Fibroblast of lung (primary cell): Measurements from ENCODE around the gene HHAT. TPM values are rescaled to one million over a fixed set of nuclear protein-coding genes. Genes with fewer than 3 reads are reported as not detected.

Source experiments
- DNase-seq, 2 donors: peaks; one replicate each; pipeline versions ENCODE4 v3.0.0 to v3.0.0-alpha.2; 2010; ENCODE audit warnings: low read depth in 2 of 2
- H2AFZ ChIP-seq: 2 replicates; pipeline ENCODE4 v1.5.1; 2012; ENCODE audit warnings: low read length, control low read depth, inconsistent platforms
- H3K27ac ChIP-seq: 2 replicates; pipeline ENCODE4 v1.5.1; 2011; ENCODE audit warnings: low read length, control low read depth; ENCODE audit not compliant: insufficient read depth
- H3K27me3 ChIP-seq: 2 replicates; pipeline ENCODE4 v1.5.1; 2011; ENCODE audit warnings: mild to moderate bottlenecking, low read length; ENCODE audit not compliant: control insufficient read depth, insufficient read depth
- H3K36me3 ChIP-seq: 2 replicates; pipeline ENCODE4 v1.5.1; 2011; ENCODE audit warnings: low read length; ENCODE audit not compliant: control insufficient read depth, insufficient read depth
- H3K4me1 ChIP-seq: 2 replicates; pipeline ENCODE4 v1.5.1; 2011; ENCODE audit warnings: low read length; ENCODE audit not compliant: control insufficient read depth, insufficient read depth; ENCODE audit errors: extremely low read depth
- H3K4me2 ChIP-seq: 2 replicates; pipeline ENCODE4 v1.5.1; 2011; ENCODE audit warnings: low read length, control low read depth; ENCODE audit not compliant: insufficient read depth; ENCODE audit errors: extremely low read depth
- H3K4me3 ChIP-seq, 4 experiments: fragments of 200-600 bp in 1 of 4; sonication (generic) in 1 of 4; replicated peaks in 1 of 4; 2 replicates each; pipeline ENCODE4 v1.5.1; 2011 to 2016; ENCODE audit warnings: low read length in 4 of 4, low read depth in 3 of 4, mild to moderate bottlenecking in 3 of 4, control low read depth in 2 of 4, inconsistent platforms in 1 of 4, mixed read lengths in 1 of 4; ENCODE audit not compliant: insufficient read depth in 1 of 4; ENCODE audit errors: control extremely low read depth in 1 of 4
- H3K79me2 ChIP-seq: 2 replicates; pipeline ENCODE4 v1.5.1; 2012; ENCODE audit warnings: mild to moderate bottlenecking, low read length, inconsistent platforms; ENCODE audit not compliant: control insufficient read depth, insufficient read depth
- H3K9ac ChIP-seq: 2 replicates; pipeline ENCODE4 v1.5.1; 2011; ENCODE audit warnings: mild to moderate bottlenecking, low read length, control low read depth; ENCODE audit not compliant: insufficient read depth
- H3K9me3 ChIP-seq: 2 replicates; pipeline ENCODE4 v1.5.1; 2012; ENCODE audit warnings: low read depth, low read length; ENCODE audit not compliant: control insufficient read depth, insufficient read depth
- H4K20me1 ChIP-seq: 2 replicates; pipeline ENCODE4 v1.5.1; 2011; ENCODE audit warnings: low read length; ENCODE audit not compliant: control insufficient read depth, insufficient read depth; ENCODE audit errors: extremely low read depth
- CTCF ChIP-seq, 2 donors: IDR thresholded peaks in 1 of 2; conservative IDR thresholded peaks in 1 of 2; 1 replicate in 1 of 2; 2 replicates in 1 of 2; pipeline ENCODE4 v1.5.1; 2011 to 2012; ENCODE audit warnings: low read length in 2 of 2, control low read depth in 1 of 2, inconsistent platforms in 1 of 2, low read depth in 1 of 2, mild to moderate bottlenecking in 1 of 2
- EZH2 ChIP-seq: IDR thresholded peaks from 2 replicates; pipeline ENCODE4 v1.5.1; 2012; ENCODE audit warnings: low read length, control low read depth, mild to moderate bottlenecking; ENCODE audit errors: missing control alignments
- polyA plus RNA-seq, 2 donors: library from polyadenylated mRNA; depleted of rRNA in 1 of 2; stranded (reverse) in 1 of 2; unstranded in 1 of 2; fragments of >200 nt; gene quantifications; 2 replicates each; pipeline ENCODE4 v1.2.1, GENCODE V29; 2011 to 2012; ENCODE audit warnings: missing spikeins in 1 of 2
- total RNA-seq: library from RNA; depleted of rRNA; stranded (reverse); fragments of >200 nt; gene quantifications from 2 replicates; pipeline ENCODE4 v1.2.1, GENCODE V29; 2014

HHAT gene
- total and polyA plus RNA-seq, 2 donors (not counting 1 experiment from before 2014, with no cell fraction given): 3.6 to 4.8 TPM

- H3K9me3 ChIP-seq: no peaks in the 10 kb centered on the region
- H3K27me3 ChIP-seq: no peaks in the 10 kb centered on the region
- no peaks in the 10 kb centered on the region for H3K79me2 ChIP-seq
- H3K9ac ChIP-seq: no peak overlapping the region
- no peak overlapping the region for H3K4me2 ChIP-seq
- H3K4me1 ChIP-seq: no peaks in the 10 kb centered on the region
- TF ChIP-seq EZH2: no peak
- no peak for TF ChIP-seq CTCF (conservative IDR thresholded peaks at IDR 0.05 in 1 of 2, IDR thresholded peaks at IDR 0.05 in 1 of 2; ENCODE audit: low read depth in 1 of 2, low read length in 2 of 2)
- H3K27ac ChIP-seq: no peak overlapping the region
- H2AFZ ChIP-seq: no peak overlapping the region
- no peak for DNase-seq
- no peaks in the 10 kb centered on the region for H3K36me3 ChIP-seq
- no peak overlapping the region for H3K4me3 ChIP-seq
- H4K20me1 ChIP-seq: no peaks in the 10 kb centered on the region
Observed at GRCh38 chr1:210674151-210674550, 345.4 kb downstream of the HHAT start.

- H3K4me3 ChIP-seq: no peak overlapping the region
- H3K9ac ChIP-seq: no peak overlapping the region
- no peak overlapping the region for H3K27ac ChIP-seq
- H3K9me3 ChIP-seq: no peaks in the 10 kb centered on the region
- H3K4me2 ChIP-seq: no peak overlapping the region
- no peaks in the 10 kb centered on the region for H4K20me1 ChIP-seq
- TF ChIP-seq CTCF (conservative IDR thresholded peaks at IDR 0.05 in 1 of 2, IDR thresholded peaks at IDR 0.05 in 1 of 2; ENCODE audit: low read depth in 1 of 2, low read length in 2 of 2): no peak
- no peak for TF ChIP-seq EZH2
- no peaks in the 10 kb centered on the region for H3K79me2 ChIP-seq
- no peaks in the 10 kb centered on the region for H3K27me3 ChIP-seq
- H3K36me3 ChIP-seq: no peaks in the 10 kb centered on the region
- no peak overlapping the region for H2AFZ ChIP-seq
- no peak for DNase-seq
- H3K4me1 ChIP-seq: no peaks in the 10 kb centered on the region
Observed at GRCh38 chr1:210676539-210676938, 347.8 kb downstream of the HHAT start.

- DNase-seq: no peak
- Histone ChIP-seq H3K4me3 (no peak overlapping the region), H3K4me1 (no peaks in the 10 kb centered on the region), H3K9me3 (no peaks in the 10 kb centered on the region), H4K20me1 (no peaks in the 10 kb centered on the region), H3K27ac (no peak overlapping the region), H2AFZ (no peak overlapping the region), H3K4me2 (no peak overlapping the region), H3K27me3 (no peaks in the 10 kb centered on the region), H3K36me3 (no peaks in the 10 kb centered on the region), H3K79me2 (no peaks in the 10 kb centered on the region), H3K9ac (no peak overlapping the region)
- no peak for TF ChIP-seq EZH2
- TF ChIP-seq CTCF (conservative IDR thresholded peaks at IDR 0.05 in 1 of 2, IDR thresholded peaks at IDR 0.05 in 1 of 2; ENCODE audit: low read depth in 1 of 2, low read length in 2 of 2): no peak
Observed at GRCh38 chr1:210677533-210677932, 348.8 kb downstream of the HHAT start.
